Activated naive CD8-positive, alpha-beta T cell treated with anti-CD3 and anti-CD28 coated beads, Interleukin-2, amount 50 U/mL, for 24 hours (primary cell): Measurements from ENCODE around the gene SMOC1.

ENCODE experiments used
- ATAC-seq: fragments of 150-1000 bp; cut with Tn5 transposase; one replicate; pipeline ENCODE4 v1.10.0; 2021
- DNase-seq: peaks from one replicate; pipeline ENCODE4 v3.0.0; 2021
- H3K27ac Mint-ChIP-seq: one replicate; pipeline ENCODE4 v1.8.0; 2021; ENCODE audit warnings: mild to moderate bottlenecking, mixed read lengths
- H3K27me3 Mint-ChIP-seq: one replicate; pipeline ENCODE4 v1.8.0; 2021; ENCODE audit warnings: mixed read lengths
- H3K36me3 Mint-ChIP-seq: one replicate; pipeline ENCODE4 v1.8.0; 2021; ENCODE audit warnings: low read depth, mixed read lengths
- H3K4me1 Mint-ChIP-seq: one replicate; pipeline ENCODE4 v1.8.0; 2021; ENCODE audit warnings: mixed read lengths
- H3K4me3 Mint-ChIP-seq: one replicate; pipeline ENCODE4 v1.8.0; 2021; ENCODE audit warnings: mild to moderate bottlenecking, moderate library complexity, mixed read lengths
- H3K9me3 Mint-ChIP-seq: one replicate; pipeline ENCODE4 v1.8.0; 2021; ENCODE audit warnings: mixed read lengths

Gene SMOC1

DNA sequence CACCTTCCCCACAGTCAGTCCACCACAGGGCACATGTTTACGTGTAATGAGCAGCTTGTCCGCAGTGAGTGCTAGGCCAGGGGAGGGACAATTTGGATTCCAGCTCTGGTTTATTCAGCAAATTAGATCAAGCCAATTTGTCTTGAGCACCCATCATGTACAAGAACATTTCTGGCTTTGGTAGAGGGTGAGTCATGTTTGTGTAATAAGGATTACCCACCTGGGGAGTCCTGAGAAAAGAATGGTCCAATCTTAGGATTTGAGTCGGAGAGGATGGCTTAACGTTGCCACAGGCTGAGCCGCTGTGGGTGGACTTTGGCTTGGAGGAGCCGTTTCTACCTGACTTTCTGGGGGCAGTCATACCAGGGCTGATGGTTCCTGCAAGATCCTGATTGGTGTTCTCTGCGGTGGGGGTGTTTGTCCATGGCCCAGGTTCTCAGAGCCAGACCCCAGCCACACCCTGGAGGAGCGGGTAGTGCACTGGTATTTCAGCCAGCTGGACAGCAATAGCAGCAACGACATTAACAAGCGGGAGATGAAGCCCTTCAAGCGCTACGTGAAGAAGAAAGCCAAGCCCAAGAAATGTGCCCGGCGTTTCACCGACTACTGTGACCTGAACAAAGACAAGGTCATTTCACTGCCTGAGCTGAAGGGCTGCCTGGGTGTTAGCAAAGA lies 143.7 kb downstream of the SMOC1 start:
- Mint-ChIP-seq H3K27me3 (no peaks in the 10 kb centered on the region), H3K36me3 (no peaks in the 10 kb centered on the region), H3K4me3 (no peak overlapping the region), H3K4me1 (peaks cover 4% of the 10 kb centered on the region), H3K27ac (no peak overlapping the region), H3K9me3 (no peaks in the 10 kb centered on the region)
- no peak for ATAC-seq
- no peak for DNase-seq

DNA sequence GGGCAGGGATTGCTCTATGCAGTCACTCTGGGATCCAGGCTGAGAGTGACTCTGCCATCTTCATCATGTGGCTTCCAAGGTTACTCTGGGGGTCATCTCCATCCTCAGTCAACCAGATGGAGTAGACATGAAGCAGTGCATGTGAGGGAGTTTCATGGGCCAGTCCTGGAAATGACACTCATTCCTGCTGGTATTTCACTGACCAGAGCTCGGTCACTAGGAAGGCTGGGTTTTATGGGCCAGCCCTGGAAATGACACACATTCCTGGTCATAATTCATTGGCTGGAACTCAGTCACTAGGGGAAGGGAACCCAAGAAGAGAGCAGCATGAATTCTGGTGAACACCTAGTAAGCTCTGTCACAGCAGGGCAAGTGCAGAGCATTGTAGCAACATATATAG lies 144.7 kb downstream of the SMOC1 start:
- no peak for ATAC-seq
- Mint-ChIP-seq H3K36me3 (no peaks in the 10 kb centered on the region), H3K9me3 (no peaks in the 10 kb centered on the region), H3K27me3 (no peaks in the 10 kb centered on the region), H3K27ac (no peak overlapping the region), H3K4me3 (no peak overlapping the region), H3K4me1 (no peaks in the 10 kb centered on the region)
- no peak for DNase-seq

DNA sequence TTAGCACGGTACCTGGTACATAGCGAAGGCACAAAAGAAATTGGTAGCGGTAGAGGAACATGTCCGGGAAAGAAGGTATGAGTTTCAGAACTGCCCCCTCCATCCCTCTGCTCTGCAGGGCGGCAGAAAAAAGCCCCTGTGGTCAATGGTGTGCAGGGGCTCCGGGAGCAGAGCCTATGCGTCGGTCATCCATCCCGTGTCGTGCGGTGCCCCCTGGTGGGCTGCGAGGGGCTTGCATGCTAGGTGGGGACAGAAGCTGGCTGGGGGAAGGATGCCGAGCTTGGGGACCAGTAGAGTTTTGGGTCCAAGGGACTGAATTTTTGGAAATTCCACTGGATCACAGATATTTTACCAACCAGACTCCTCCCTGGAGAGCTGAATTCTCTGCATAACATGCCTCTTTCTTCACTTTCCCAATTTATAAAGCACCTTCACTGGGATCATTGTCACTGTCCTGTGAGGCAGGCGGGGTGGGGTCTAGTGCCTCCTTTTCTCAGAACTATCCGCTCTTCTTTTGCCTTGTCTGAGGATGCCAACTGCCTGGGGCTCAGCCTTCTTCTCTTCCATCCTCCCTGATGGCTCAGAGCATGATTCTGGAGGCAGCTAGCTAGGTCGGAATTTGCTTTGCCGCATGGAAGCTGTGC lies 148.7 kb downstream of the SMOC1 start:
- ATAC-seq (peak; percentile 53), DNase-seq (peak; percentile 79)
- Mint-ChIP-seq H3K36me3 (no peaks in the 10 kb centered on the region), H3K27me3 (no peaks in the 10 kb centered on the region), H3K27ac (no peak overlapping the region), H3K9me3 (no peaks in the 10 kb centered on the region), H3K4me3 (no peak overlapping the region), H3K4me1 (no peaks in the 10 kb centered on the region)

DNA sequence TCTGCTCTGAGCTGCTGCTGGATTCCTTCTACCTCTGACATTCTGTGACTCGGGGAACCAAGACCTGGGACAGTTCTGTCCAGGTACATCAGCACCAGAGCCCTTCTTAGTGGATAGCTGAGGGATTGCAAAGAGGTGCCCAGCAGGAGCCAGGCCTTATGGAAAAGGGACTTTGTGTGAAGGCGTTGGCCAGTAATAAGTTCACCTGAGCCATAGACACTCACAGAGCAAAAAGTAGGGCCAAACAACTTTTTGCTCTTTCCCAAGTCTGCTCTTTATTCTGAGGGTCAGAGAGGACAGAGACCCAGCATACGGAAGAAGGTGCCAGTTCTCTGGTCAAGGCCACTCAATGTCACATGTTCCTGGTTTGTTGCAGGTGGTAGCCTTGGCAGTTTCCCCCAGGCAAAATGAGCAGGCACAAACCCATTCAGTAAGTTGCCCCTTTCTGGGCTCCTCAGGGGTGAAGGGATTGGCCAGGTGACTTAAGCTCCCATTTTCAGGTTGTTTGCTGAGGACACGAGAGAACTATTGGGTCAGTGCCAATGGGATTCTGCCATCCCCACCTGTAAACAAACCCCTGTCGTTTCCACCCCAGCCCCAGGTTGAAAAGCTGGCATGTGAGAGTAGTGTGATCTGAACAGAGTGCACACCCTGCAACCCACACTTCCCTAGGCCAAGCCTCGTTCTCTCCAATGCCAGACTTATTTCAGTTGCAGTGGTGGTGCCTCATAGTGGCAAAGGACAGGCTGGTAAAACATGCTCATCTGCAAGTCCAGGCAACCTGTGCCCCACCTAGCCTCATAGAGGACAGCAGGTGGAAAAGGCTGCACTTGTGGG lies 150.3 kb downstream of the SMOC1 start:
- no peaks in the 10 kb centered on the region for H3K36me3 Mint-ChIP-seq
- no peaks in the 10 kb centered on the region for H3K4me1 Mint-ChIP-seq
- DNase-seq (no peak), ATAC-seq (no peak)
- H3K4me3 Mint-ChIP-seq, result no peak overlapping the region
- no peaks in the 10 kb centered on the region for H3K9me3 Mint-ChIP-seq
- H3K27me3 Mint-ChIP-seq, result peaks cover 1% of the 10 kb centered on the region
- H3K27ac Mint-ChIP-seq, result no peak overlapping the region

DNA sequence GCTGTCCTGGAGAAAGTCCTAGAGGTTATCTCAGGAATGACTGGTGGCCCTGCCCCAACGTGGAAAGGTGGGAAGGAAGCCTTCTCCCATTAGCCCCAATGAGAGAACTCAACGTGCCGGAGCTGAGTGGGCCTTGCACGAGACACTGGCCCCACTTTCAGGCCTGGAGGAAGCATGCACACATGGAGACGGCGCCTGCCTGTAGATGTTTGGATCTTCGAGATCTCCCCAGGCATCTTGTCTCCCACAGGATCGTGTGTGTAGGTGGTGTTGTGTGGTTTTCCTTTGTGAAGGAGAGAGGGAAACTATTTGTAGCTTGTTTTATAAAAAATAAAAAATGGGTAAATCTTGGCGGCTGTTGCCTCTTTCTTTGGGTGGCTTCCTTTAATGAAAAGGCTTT lies 152.8 kb downstream of the SMOC1 start:
- peaks cover 2% of the 10 kb centered on the region for H3K27me3 Mint-ChIP-seq
- no peaks in the 10 kb centered on the region for H3K4me1 Mint-ChIP-seq
- H3K4me3 Mint-ChIP-seq, result no peak overlapping the region
- no peaks in the 10 kb centered on the region for H3K36me3 Mint-ChIP-seq
- ATAC-seq, result no peak
- no peaks in the 10 kb centered on the region for H3K9me3 Mint-ChIP-seq
- no peak overlapping the region for H3K27ac Mint-ChIP-seq
- DNase-seq, result no peak

DNA sequence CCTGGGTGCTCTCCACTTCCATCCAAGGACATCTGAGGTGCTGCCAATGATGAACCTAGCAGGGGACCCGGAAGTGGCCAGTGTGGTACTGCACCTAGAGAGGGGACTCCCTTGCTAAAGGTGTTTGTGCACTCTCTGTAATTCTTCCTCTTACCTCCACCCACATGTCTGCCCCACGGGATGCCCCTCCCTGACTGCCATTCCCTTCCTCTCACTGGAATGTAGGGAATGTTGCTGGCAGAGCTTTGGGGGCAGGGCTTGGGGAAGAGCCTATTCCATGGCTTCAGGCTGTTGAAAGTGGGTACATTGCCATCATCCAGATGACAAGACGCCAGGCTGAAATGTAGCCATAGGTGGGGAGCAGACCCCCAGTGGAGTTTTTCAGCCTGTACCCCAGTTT lies 153.2 kb downstream of the SMOC1 start:
- DNase-seq (no peak), ATAC-seq (no peak)
- no peaks in the 10 kb centered on the region for H3K9me3 Mint-ChIP-seq
- no peak overlapping the region for H3K27ac Mint-ChIP-seq
- no peak overlapping the region for H3K4me3 Mint-ChIP-seq
- H3K4me1 Mint-ChIP-seq, result no peaks in the 10 kb centered on the region
- H3K36me3 Mint-ChIP-seq, result no peaks in the 10 kb centered on the region
- H3K27me3 Mint-ChIP-seq, result peaks cover 2% of the 10 kb centered on the region

DNA sequence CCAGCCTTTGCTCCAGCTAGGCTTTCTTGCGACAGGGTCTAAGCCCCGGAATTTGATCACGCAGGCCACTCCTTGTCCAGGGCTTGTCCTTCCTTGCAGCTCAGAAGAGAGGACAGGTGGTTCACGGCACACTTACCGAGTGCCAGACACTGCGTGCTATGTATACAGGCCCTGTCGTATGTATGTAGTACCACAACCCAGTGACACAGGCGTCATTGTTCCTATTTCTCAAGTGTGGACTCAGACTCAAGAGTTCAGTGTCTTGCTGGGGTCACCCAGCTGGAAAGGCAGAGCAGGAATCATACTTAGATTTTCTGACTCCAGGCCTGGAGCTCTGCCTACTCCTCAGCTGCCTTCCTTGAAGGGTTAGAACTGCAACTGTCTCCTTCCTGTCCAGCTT lies 153.9 kb downstream of the SMOC1 start:
- Mint-ChIP-seq H3K4me3 (no peak overlapping the region), H3K9me3 (no peaks in the 10 kb centered on the region), H3K27me3 (peaks cover 4% of the 10 kb centered on the region), H3K4me1 (no peaks in the 10 kb centered on the region), H3K36me3 (no peaks in the 10 kb centered on the region), H3K27ac (no peak overlapping the region)
- no peak for DNase-seq
- no peak for ATAC-seq

DNA sequence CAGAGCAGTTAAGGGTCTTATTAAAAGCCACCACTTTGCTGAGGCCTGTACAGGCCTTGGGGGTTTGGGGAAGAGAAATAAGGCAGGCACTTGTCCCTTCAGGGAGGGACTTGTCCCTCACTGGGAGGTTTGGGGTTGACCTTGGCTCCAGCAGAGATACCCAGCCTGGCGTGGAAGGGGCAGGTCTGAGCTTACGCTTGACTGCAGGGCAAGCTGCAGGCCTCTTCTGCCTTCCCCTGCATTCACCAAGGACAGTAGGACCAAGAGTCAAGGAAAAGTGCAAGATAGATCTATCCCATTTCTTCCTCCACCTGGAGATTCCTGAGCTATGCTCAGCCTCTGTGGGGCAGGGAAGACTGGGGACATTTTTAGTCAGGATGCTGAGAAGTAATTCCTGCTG lies 154.3 kb downstream of the SMOC1 start:
- DNase-seq (no peak), ATAC-seq (no peak)
- Mint-ChIP-seq H3K4me3 (no peak overlapping the region), H3K27ac (no peak overlapping the region), H3K36me3 (no peaks in the 10 kb centered on the region), H3K27me3 (peaks cover 4% of the 10 kb centered on the region), H3K4me1 (no peaks in the 10 kb centered on the region), H3K9me3 (no peaks in the 10 kb centered on the region)

DNA sequence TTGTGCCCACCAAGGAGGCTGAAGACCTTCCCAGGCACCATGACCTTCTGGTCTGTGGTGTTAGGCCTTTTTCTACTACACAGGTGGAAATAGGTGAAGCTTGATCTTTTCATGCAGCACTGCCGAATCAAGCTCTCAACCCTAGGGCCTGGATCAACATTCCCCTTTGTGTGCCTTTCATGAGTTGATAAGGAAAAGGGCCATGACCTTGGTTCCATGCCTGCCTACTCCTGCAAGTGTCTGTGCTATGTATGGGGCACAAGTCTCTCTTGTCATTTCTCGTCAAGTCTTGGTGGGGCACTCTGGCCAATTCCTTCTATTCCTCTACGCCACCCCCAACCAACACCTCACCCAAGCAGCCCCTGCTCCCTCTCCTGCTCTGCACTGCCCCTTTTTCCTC lies 155.0 kb downstream of the SMOC1 start:
- Mint-ChIP-seq H3K27me3 (peaks cover 4% of the 10 kb centered on the region), H3K4me3 (no peak overlapping the region), H3K4me1 (no peaks in the 10 kb centered on the region), H3K36me3 (no peaks in the 10 kb centered on the region), H3K9me3 (no peaks in the 10 kb centered on the region), H3K27ac (no peak overlapping the region)
- DNase-seq (no peak), ATAC-seq (no peak)

DNA sequence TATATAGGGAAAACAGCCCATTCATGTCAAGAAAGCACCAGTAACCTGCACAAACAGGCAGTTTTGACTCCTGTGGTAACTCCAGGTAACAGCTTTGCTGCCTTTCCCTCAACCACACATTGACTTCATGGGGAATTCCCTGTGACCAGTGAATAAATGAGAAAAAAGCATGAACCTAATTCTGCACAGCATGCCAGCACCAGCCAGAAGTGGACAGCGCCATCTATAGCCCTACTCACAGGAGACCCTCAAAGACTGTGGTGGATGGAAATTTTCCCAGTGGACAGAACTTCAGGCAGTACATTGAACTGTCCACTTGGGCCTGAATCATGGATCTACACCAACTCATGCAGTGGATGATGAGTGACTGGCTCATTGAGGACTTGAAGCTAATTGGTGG lies 157.4 kb downstream of the SMOC1 start:
- Mint-ChIP-seq H3K4me3 (no peak overlapping the region), H3K36me3 (no peaks in the 10 kb centered on the region), H3K4me1 (no peaks in the 10 kb centered on the region), H3K9me3 (no peaks in the 10 kb centered on the region), H3K27me3 (peaks cover 11% of the 10 kb centered on the region), H3K27ac (no peak overlapping the region)
- DNase-seq (no peak), ATAC-seq (no peak)

DNA sequence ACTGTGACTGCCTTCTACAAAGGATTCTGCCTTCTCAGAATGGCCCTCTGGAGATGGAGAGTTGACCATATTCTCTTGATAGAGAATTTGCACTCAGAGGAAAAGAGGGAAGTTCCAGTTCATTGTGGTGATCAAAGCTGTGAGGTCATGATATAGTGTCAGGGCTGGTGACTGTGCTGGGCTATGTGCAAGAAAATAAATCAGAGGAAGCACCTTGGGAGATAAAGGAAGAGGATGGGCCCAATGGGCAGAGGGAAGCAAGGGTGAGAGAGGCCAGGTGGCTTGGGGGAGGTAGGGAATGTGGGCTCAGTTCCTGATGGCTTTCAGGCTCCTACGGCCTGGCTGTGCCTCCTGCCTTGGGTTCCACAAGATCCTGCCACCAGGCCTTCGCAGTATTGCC lies 163.8 kb downstream of the SMOC1 start:
- Mint-ChIP-seq H3K9me3 (no peaks in the 10 kb centered on the region), H3K27ac (no peak overlapping the region), H3K4me3 (no peak overlapping the region), H3K27me3 (peaks cover 16% of the 10 kb centered on the region), H3K4me1 (no peaks in the 10 kb centered on the region), H3K36me3 (no peaks in the 10 kb centered on the region)
- ATAC-seq (no peak), DNase-seq (no peak)

DNA sequence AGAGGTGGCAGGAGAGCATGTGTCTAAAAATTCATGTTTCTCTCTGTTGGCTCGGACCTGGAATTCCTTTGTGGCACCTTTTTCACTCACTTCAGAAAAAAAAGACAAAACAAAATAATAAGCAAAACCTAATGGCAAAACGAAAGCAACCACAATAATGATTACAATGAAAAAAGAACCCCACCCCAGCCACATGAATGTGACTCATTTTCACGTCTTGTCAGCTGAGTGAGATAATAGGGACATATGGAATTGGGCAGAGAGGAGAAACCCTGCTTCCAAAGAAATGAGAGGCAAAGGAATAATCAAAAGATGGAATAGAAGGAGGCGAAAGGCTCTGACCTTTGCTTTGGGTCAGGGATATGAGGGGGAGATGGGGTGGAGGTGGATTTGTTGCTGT lies 166.1 kb downstream of the SMOC1 start:
- Mint-ChIP-seq H3K4me1 (no peaks in the 10 kb centered on the region), H3K4me3 (no peak overlapping the region), H3K36me3 (no peaks in the 10 kb centered on the region), H3K27me3 (peaks cover 13% of the 10 kb centered on the region), H3K9me3 (no peaks in the 10 kb centered on the region), H3K27ac (no peak overlapping the region)
- no peak for ATAC-seq
- no peak for DNase-seq

DNA sequence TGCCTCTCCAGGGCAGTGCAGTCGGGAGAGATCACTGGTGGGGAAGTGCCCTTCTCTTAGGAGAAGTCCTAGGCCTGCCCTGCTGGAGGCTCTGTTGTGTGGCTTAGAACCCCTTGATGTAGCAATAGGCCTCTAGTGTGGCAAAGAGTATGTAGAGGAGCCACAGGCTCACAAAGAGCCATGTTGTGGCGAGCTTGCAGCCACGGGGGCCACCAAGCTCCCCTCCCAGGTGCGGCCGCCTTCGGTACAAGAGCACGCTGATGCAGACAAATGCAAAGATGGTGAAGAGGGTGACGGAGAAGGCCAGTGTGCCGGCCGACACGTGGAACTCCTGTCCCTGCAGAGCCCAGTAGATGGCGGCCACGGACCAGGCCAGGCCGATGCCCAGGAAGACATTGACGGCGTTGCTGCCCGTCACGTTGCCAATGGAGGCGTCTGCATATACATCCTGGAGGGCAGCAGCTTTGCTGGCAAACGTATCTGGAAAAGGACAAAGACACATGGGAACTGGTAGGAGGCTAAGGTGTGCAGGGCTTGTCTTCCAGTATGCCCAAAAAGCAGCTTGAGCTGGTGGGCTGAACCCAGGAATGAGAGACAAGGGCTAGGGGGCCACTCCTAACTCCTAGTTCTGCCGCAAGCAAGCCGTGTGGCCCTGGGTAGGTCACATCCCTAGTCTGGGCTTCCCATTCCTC lies 166.8 kb downstream of the SMOC1 start:
- H3K27ac Mint-ChIP-seq, result no peak overlapping the region
- peaks cover 13% of the 10 kb centered on the region for H3K27me3 Mint-ChIP-seq

DNA sequence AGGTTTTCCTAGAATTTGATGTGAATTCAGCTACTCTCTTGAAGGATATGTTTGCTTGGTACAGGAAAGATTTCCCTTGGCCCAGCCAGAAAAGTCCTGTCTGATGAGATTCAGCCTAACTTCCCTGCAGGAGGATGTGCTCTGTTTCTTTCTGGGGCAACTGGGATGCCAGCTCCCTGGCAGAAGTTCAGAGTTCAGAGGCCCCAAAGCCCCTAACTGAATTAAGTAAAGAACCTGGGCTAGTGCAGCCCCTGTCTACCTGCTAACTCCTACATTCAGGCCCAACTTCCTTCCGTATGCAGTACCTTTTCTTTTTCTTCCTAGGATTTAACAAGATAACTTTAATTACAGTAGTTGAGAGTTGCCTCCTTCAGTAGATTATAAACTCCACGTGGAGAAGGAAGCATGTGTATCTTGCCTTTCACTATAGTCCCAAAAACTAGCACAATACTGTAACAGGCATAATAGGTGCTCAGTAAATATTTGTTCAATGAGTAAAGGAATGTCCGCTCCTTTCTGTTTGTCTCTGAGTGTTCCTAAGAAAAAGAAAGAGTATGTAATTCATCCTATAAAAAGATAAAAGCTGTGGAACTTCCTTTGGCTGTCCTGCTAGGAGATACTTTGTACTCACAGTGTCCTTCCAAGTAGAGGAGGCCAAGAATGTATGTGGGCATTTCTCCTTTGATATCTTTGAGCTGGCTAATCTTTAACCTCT lies 168.5 kb downstream of the SMOC1 start:
- H3K4me1 Mint-ChIP-seq, result no peaks in the 10 kb centered on the region
- no peaks in the 10 kb centered on the region for H3K9me3 Mint-ChIP-seq
- peaks cover 7% of the 10 kb centered on the region for H3K27me3 Mint-ChIP-seq
- H3K4me3 Mint-ChIP-seq, result no peak overlapping the region
- no peak for ATAC-seq
- no peak for DNase-seq
- no peak overlapping the region for H3K27ac Mint-ChIP-seq
- no peaks in the 10 kb centered on the region for H3K36me3 Mint-ChIP-seq

More for the DNA sequence above, 166.8 kb downstream of the SMOC1 start:
- DNase-seq (peak; percentile 10), ATAC-seq (no peak)
- no peaks in the 10 kb centered on the region for H3K4me1 Mint-ChIP-seq
- H3K9me3 Mint-ChIP-seq, result no peaks in the 10 kb centered on the region
- no peak overlapping the region for H3K4me3 Mint-ChIP-seq
- no peaks in the 10 kb centered on the region for H3K36me3 Mint-ChIP-seq
